ENCODE results near the gene OTP.
A peak's percentile ranks its signal among the peaks of the same experiment; 100 is the strongest.

Gene OTP

DNA sequence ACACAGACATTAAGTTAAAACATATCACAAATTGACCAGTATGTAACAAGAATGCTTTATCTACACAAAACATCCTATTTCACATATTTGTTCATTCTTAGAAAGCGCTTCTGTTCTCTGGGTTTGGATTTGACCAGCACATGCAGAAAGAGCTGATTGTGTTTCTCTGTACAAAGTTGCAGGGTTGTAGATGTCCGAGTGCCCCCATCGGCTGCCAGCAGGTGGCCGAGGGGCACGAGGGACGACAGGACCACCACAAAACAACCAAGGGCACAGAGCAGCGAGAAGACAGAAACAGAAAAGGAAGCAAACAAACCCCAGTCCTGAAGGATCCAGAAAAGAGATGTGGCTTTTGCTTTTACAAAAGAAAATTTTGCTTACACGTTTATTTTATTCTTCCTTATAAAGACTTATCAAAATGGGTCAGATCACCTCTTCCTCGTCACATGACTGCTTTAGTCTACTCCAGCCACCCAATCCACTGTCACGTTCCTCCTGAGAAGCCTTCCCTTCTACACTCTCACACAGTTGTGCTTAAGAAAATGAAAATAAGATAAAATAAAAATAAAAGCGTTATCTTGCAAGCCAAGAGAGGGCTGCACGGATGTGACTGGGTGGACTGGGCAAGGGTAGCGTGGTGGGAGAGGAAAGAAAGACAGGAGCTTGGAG is 9.5 kb downstream of the OTP start:
- Histone ChIP-seq H3K4ac (ENCODE audit: low read depth, low read length) (no peak overlapping the region), H2BK12ac (ENCODE audit: low read length) (no peak overlapping the region), H3K23ac (ENCODE audit: low read length) (no peak overlapping the region), H3K79me2 (ENCODE audit: control insufficient read depth, insufficient read depth, low read length, poor library complexity) (no peaks in the 10 kb centered on the region), H4K12ac (ENCODE audit: low read depth, low read length) (no peak overlapping the region), H3K14ac (ENCODE audit: low read length) (no peak overlapping the region), H2AFZ (ENCODE audit: insufficient read depth, low read length, poor library complexity) (no peak overlapping the region), H3K27ac (ENCODE audit: low read depth, low read length) (no peak overlapping the region), H3K4me1 (ENCODE audit: control insufficient read depth in 1 of 2, insufficient read depth in 2 of 2, low read length in 2 of 2) (peaks cover 11 to 12% of the 10 kb centered on the region in 2 experiments), H2BK5ac (ENCODE audit: low read depth, low read length, poor library complexity) (no peak overlapping the region), H3K4me2 (ENCODE audit: low read length) (peak overlapping the region; percentile 65), H3K27me3 (ENCODE audit: insufficient read depth, low read length) (peaks cover 55% of the 10 kb centered on the region), H3K9me3 (ENCODE audit: insufficient read depth, low read depth, low read length) (peaks cover 12% of the 10 kb centered on the region), H3K9ac (ENCODE audit: low read length) (no peak overlapping the region), H3K18ac (ENCODE audit: low read length) (no peak overlapping the region), H3K4me3 (ENCODE audit: low read depth, low read length) (no peak overlapping the region), H2BK120ac (ENCODE audit: insufficient read depth, low read length, poor library complexity) (no peak overlapping the region), H2AK5ac (ENCODE audit: low read length) (no peak overlapping the region), H4K8ac (ENCODE audit: low read depth, low read length) (no peak overlapping the region), H3K79me1 (ENCODE audit: low read length) (no peaks in the 10 kb centered on the region), H3K36me3 (ENCODE audit: control insufficient read depth in 1 of 2, insufficient read depth in 2 of 2, low read length in 2 of 2) (no peaks in the 10 kb centered on the region), H4K91ac (ENCODE audit: low read depth, low read length) (no peak overlapping the region)
- DNase-seq: peak in 1 of 2 donors; percentile 59
- no CpG with 5 or more reads among the region's 13 CpGs for WGBS (ENCODE audit: extremely low coverage, insufficient coverage, insufficient read length)

DNA sequence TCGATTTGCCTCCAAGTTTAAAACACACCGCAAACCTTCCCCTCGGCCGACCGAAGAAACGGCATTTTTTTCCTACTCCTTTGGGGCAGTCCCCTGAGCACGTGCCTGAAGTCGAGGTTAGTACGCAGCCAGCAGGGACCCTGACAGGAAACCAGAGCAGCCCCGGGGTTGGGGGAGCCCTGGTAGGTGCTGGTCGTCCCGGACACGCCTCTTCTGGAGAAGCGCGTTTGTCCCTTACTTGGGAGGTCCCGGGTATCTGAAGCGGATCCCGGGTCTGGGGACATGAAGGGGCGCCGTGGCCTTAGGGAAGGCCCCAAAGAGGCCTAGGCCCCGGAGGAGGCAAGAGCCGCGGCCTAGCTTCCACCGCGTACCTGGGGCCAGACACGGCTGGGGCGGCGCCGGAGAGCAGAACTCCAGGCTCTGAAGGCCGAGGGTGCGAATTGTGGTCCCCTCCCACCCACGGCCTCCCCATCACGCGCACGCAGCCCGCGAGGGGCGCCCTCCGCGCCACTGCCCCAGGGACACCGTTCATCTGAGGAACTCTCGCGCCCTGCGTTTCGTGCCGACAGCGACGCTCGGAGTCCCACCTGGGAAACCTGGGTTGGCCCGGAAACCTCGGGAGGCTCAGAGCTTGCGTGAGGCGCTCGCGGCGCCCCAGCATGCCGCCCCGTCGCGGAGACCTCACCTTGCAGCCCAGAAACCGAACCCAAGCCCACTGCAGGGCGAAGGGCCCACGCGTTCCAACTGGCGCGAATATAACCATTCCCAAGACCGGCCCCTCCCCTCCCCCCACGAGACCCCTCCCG is 10.4 kb downstream of the OTP start:
- Histone ChIP-seq H3K9me3 (ENCODE audit: insufficient read depth, low read depth, low read length) (peaks cover 12% of the 10 kb centered on the region), H3K36me3 (ENCODE audit: control insufficient read depth in 1 of 2, insufficient read depth in 2 of 2, low read length in 2 of 2) (no peaks in the 10 kb centered on the region), H3K14ac (ENCODE audit: low read length) (no peak overlapping the region), H4K91ac (ENCODE audit: low read depth, low read length) (no peak overlapping the region), H4K12ac (ENCODE audit: low read depth, low read length) (no peak overlapping the region), H3K9ac (ENCODE audit: low read length) (no peak overlapping the region), H3K79me1 (ENCODE audit: low read length) (no peaks in the 10 kb centered on the region), H3K27me3 (ENCODE audit: insufficient read depth, low read length) (peaks cover 52% of the 10 kb centered on the region), H3K27ac (ENCODE audit: low read depth, low read length) (no peak overlapping the region), H2BK5ac (ENCODE audit: low read depth, low read length, poor library complexity) (no peak overlapping the region), H3K4me2 (ENCODE audit: low read length) (peak overlapping the region; percentile 29), H4K8ac (ENCODE audit: low read depth, low read length) (no peak overlapping the region), H3K18ac (ENCODE audit: low read length) (no peak overlapping the region), H3K23ac (ENCODE audit: low read length) (no peak overlapping the region), H3K4ac (ENCODE audit: low read depth, low read length) (no peak overlapping the region), H3K4me3 (ENCODE audit: low read depth, low read length) (no peak overlapping the region), H2BK12ac (ENCODE audit: low read length) (no peak overlapping the region), H3K79me2 (ENCODE audit: control insufficient read depth, insufficient read depth, low read length, poor library complexity) (no peaks in the 10 kb centered on the region), H3K4me1 (ENCODE audit: control insufficient read depth in 1 of 2, insufficient read depth in 2 of 2, low read length in 2 of 2) (peaks cover 11 to 12% of the 10 kb centered on the region in 2 experiments), H2BK120ac (ENCODE audit: insufficient read depth, low read length, poor library complexity) (no peak overlapping the region), H2AK5ac (ENCODE audit: low read length) (no peak overlapping the region), H2AFZ (ENCODE audit: insufficient read depth, low read length, poor library complexity) (no peak overlapping the region)
- WGBS (ENCODE audit: extremely low coverage, insufficient coverage, insufficient read length): no CpG with 5 or more reads among the region's 69 CpGs
- no peak for DNase-seq

DNA sequence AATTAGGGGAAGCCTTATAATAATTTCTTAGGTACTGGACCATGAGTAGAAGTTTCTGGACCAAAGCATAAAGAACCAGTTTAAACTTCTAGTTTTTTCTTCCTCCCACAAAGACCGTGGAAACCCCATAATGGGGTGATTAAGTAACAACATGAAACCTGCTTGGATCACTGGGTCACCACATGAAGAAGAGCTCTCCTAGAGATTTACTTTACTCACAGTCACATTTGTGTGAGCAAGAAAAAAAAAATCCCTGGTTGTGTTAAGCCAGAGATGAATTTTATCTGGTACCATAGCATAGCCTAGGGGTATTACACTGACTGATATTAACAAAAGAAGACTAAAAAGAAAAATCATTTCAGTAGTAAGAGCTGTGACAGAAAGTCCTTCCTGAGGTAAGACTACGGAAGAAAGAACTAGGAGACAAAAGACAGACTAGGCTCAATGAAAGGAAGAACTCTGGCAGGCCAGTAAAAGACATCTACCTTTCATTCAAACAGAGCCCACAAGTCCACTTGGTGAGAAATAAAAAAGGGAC is 15.2 kb downstream of the OTP start:
- DNase-seq: no peak
- no peak overlapping the region for H2BK5ac ChIP-seq (ENCODE audit: low read depth, low read length, poor library complexity)
- no peak overlapping the region for H4K91ac ChIP-seq (ENCODE audit: low read depth, low read length)
- H3K9ac ChIP-seq (ENCODE audit: low read length): no peak overlapping the region
- no peak overlapping the region for H3K23ac ChIP-seq (ENCODE audit: low read length)
- no peak overlapping the region for H3K27ac ChIP-seq (ENCODE audit: low read depth, low read length)
- peaks cover 2% of the 10 kb centered on the region for H3K9me3 ChIP-seq (ENCODE audit: insufficient read depth, low read depth, low read length)
- H2AK5ac ChIP-seq (ENCODE audit: low read length): no peak overlapping the region
- no peaks in the 10 kb centered on the region for H3K36me3 ChIP-seq (ENCODE audit: control insufficient read depth in 1 of 2, insufficient read depth in 2 of 2, low read length in 2 of 2)
- H3K4ac ChIP-seq (ENCODE audit: low read depth, low read length): no peak overlapping the region
- H3K79me1 ChIP-seq (ENCODE audit: low read length): no peaks in the 10 kb centered on the region
- H3K4me1 ChIP-seq (ENCODE audit: control insufficient read depth in 1 of 2, insufficient read depth in 2 of 2, low read length in 2 of 2): peaks cover 0 to 3% of the 10 kb centered on the region in 2 experiments
- no peak overlapping the region for H2AFZ ChIP-seq (ENCODE audit: insufficient read depth, low read length, poor library complexity)
- H3K27me3 ChIP-seq (ENCODE audit: insufficient read depth, low read length): peaks cover 8% of the 10 kb centered on the region
- H2BK12ac ChIP-seq (ENCODE audit: low read length): no peak overlapping the region
- H3K4me2 ChIP-seq (ENCODE audit: low read length): no peak overlapping the region
- H4K8ac ChIP-seq (ENCODE audit: low read depth, low read length): no peak overlapping the region
- H3K4me3 ChIP-seq (ENCODE audit: low read depth, low read length): no peak overlapping the region
- H3K14ac ChIP-seq (ENCODE audit: low read length): no peak overlapping the region
- no peak overlapping the region for H3K18ac ChIP-seq (ENCODE audit: low read length)
- no CpG with 5 or more reads among the region's 2 CpGs for WGBS (ENCODE audit: extremely low coverage, insufficient coverage, insufficient read length)
- no peak overlapping the region for H4K12ac ChIP-seq (ENCODE audit: low read depth, low read length)
- H3K79me2 ChIP-seq (ENCODE audit: control insufficient read depth, insufficient read depth, low read length, poor library complexity): no peaks in the 10 kb centered on the region
- no peak overlapping the region for H2BK120ac ChIP-seq (ENCODE audit: insufficient read depth, low read length, poor library complexity)

DNA sequence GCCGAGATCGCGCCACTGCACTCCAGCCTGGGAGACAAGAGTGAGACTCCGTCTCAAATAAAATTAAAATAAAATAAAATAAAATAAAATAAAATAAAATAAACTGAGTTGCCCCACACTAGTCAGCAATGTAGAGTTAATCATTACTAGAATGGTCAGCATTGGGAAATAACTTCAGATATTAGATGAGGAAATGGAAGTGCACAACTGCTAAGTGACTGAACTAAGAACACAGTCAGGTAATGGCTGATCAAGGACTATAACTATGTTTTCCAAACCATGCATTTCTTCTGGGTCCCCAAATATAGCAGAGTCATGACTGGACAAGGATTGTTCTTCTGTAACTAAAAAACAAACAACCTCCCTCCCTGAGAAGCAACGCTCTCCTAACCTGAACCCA is 17.1 kb downstream of the OTP start:
- no peak overlapping the region for H3K18ac ChIP-seq (ENCODE audit: low read length)
- no peak for DNase-seq
- no peak overlapping the region for H2BK12ac ChIP-seq (ENCODE audit: low read length)
- no peak overlapping the region for H4K91ac ChIP-seq (ENCODE audit: low read depth, low read length)
- H3K14ac ChIP-seq (ENCODE audit: low read length): no peak overlapping the region
- no peaks in the 10 kb centered on the region for H3K79me2 ChIP-seq (ENCODE audit: control insufficient read depth, insufficient read depth, low read length, poor library complexity)
- no peak overlapping the region for H4K8ac ChIP-seq (ENCODE audit: low read depth, low read length)
- H2AK5ac ChIP-seq (ENCODE audit: low read length): no peak overlapping the region
- no peak overlapping the region for H2BK5ac ChIP-seq (ENCODE audit: low read depth, low read length, poor library complexity)
- H3K36me3 ChIP-seq (ENCODE audit: control insufficient read depth in 1 of 2, insufficient read depth in 2 of 2, low read length in 2 of 2): no peaks in the 10 kb centered on the region
- H2BK120ac ChIP-seq (ENCODE audit: insufficient read depth, low read length, poor library complexity): no peak overlapping the region
- no peak overlapping the region for H2AFZ ChIP-seq (ENCODE audit: insufficient read depth, low read length, poor library complexity)
- H3K4me1 ChIP-seq (ENCODE audit: control insufficient read depth in 1 of 2, insufficient read depth in 2 of 2, low read length in 2 of 2): peaks cover 0 to 3% of the 10 kb centered on the region in 2 experiments
- no peak overlapping the region for H3K27ac ChIP-seq (ENCODE audit: low read depth, low read length)
- no peak overlapping the region for H3K4ac ChIP-seq (ENCODE audit: low read depth, low read length)
- no peaks in the 10 kb centered on the region for H3K27me3 ChIP-seq (ENCODE audit: insufficient read depth, low read length)
- no peak overlapping the region for H4K12ac ChIP-seq (ENCODE audit: low read depth, low read length)
- H3K23ac ChIP-seq (ENCODE audit: low read length): no peak overlapping the region
- WGBS (ENCODE audit: extremely low coverage, insufficient coverage, insufficient read length): no CpG with 5 or more reads among the region's 5 CpGs
- no peak overlapping the region for H3K4me2 ChIP-seq (ENCODE audit: low read length)
- H3K79me1 ChIP-seq (ENCODE audit: low read length): no peaks in the 10 kb centered on the region
- H3K9ac ChIP-seq (ENCODE audit: low read length): no peak overlapping the region
- no peak overlapping the region for H3K4me3 ChIP-seq (ENCODE audit: low read depth, low read length)
- no peaks in the 10 kb centered on the region for H3K9me3 ChIP-seq (ENCODE audit: insufficient read depth, low read depth, low read length)

Measured in trophoblast cell (in vitro differentiated cells and primary cell).